Peyer's patch (tissue), 4 donors: ENCODE results near the gene PLK2. TPM values are rescaled to one million over a fixed set of nuclear protein-coding genes. Genes with fewer than 3 reads are reported as not detected.

Experiments used
- DNase-seq, 3 donors: peaks; one replicate each; pipeline ENCODE4 v3.0.0-alpha.2; 2017 to 2019
- H3K27ac ChIP-seq, 4 donors: fragments of 200-600 bp; sonication (generic); one replicate each; pipeline ENCODE4 v1.5.1; 2016 to 2019
- H3K27me3 ChIP-seq, 2 donors: fragments of 200-600 bp; sonication (generic); one replicate each; pipeline ENCODE4 v1.5.1; 2019
- H3K36me3 ChIP-seq, 3 donors: fragments of 200-600 bp; sonication (generic); one replicate each; pipeline ENCODE4 v1.5.1; 2016 to 2019
- H3K4me1 ChIP-seq, 4 donors: fragments of 200-600 bp; sonication (generic); one replicate each; pipeline ENCODE4 v1.5.1; 2016 to 2019
- H3K4me3 ChIP-seq, 4 donors: fragments of 200-600 bp; sonication (generic); 1 replicate in 3 of 4; 2 replicates in 1 of 4; pipeline ENCODE4 v1.5.1; 2016 to 2019; ENCODE audit warnings: mild to moderate bottlenecking in 1 of 4
- H3K9me3 ChIP-seq, 4 donors: fragments of 200-600 bp; sonication (generic); one replicate each; pipeline ENCODE4 v1.5.1; 2016 to 2019; ENCODE audit warnings: mild to moderate bottlenecking in 1 of 4
- CTCF ChIP-seq, 6 experiments: fragments of 450-650 bp in 4 of 6; fragments of 200-600 bp in 2 of 6; sonication (generic) in 1 of 6; IDR thresholded peaks; one replicate each; pipeline ENCODE4 v1.5.1; 2017 to 2019; ENCODE audit warnings: antibody characterized with exemption in 6 of 6, mild to moderate bottlenecking in 3 of 6, moderate library complexity in 1 of 6
- POLR2A ChIP-seq, 2 donors: fragments of 450-650 bp; IDR thresholded peaks; one replicate each; pipeline ENCODE4 v1.5.1; 2017; ENCODE audit warnings: antibody characterized with exemption in 2 of 2, mild to moderate bottlenecking in 2 of 2, moderate library complexity in 2 of 2
- total RNA-seq, 4 donors: library from RNA; depleted of rRNA; stranded (reverse); fragments of >200 nt; gene quantifications; one replicate each; pipeline ENCODE4 v1.1.0, GENCODE V29; 2016

The PLK2 gene
- total RNA-seq, 4 donors from 2014 or later: 31.6 to 61.1 (median 43.6) TPM

GRCh38 chr5:58496488-58496887, 36.6 kb upstream of the PLK2 start:
- peak in 1 of 6 experiments; percentile 18 for TF ChIP-seq CTCF (IDR thresholded peaks at IDR 0.05)
- no peak for TF ChIP-seq POLR2A (IDR thresholded peaks at IDR 0.05)
- Histone ChIP-seq H3K27me3 (no peaks in the 10 kb centered on the region), H3K4me3 (no peak overlapping the region), H3K27ac (no peak overlapping the region), H3K4me1 (no peaks in the 10 kb centered on the region), H3K36me3 (no peaks in the 10 kb centered on the region), H3K9me3 (no peaks in the 10 kb centered on the region)
- DNase-seq: no peak

GRCh38 chr5:58493141-58493540, 33.3 kb upstream of the PLK2 start:
- no peak for DNase-seq
- no peaks in the 10 kb centered on the region for H3K36me3 ChIP-seq
- TF ChIP-seq POLR2A (IDR thresholded peaks at IDR 0.05) (no peak), CTCF (IDR thresholded peaks at IDR 0.05) (no peak)
- no peaks in the 10 kb centered on the region for H3K9me3 ChIP-seq
- peak overlapping the region in 1 of 4 donors; percentile 67 for H3K27ac ChIP-seq
- no peaks in the 10 kb centered on the region for H3K27me3 ChIP-seq
- H3K4me3 ChIP-seq: no peak overlapping the region
- H3K4me1 ChIP-seq: peaks cover 0 to 3% (median 0%) of the 10 kb centered on the region in 4 donors

GRCh38 chr5:58491216-58491892, 31.5 kb upstream of the PLK2 start, which contains the start of gene GAPT:
Gene GAPT, plus strand, starts transcription at chr5:58491435. Its CDS starts 3,102 bp downstream, at chr5:58494537.
- H3K27me3 ChIP-seq: no peaks in the 10 kb centered on the region
- no peaks in the 10 kb centered on the region for H3K36me3 ChIP-seq
- H3K27ac ChIP-seq: peak within 1 kb of the TSS in 2 of 4 donors; percentile 40 to 67
- no peak for TF ChIP-seq POLR2A (IDR thresholded peaks at IDR 0.05)
- TF ChIP-seq CTCF (IDR thresholded peaks at IDR 0.05): no peak
- no peaks in the 10 kb centered on the region for H3K9me3 ChIP-seq
- peak within 1 kb of the TSS in 2 of 4 donors; percentile 3 to 22 for H3K4me3 ChIP-seq
- peaks cover 0 to 3% (median 0%) of the 10 kb centered on the region in 4 donors for H3K4me1 ChIP-seq
- no peak for DNase-seq

- H3K27me3 ChIP-seq: no peaks in the 10 kb centered on the region
- TF ChIP-seq POLR2A (IDR thresholded peaks at IDR 0.05): no peak
- no peak for TF ChIP-seq CTCF (IDR thresholded peaks at IDR 0.05)
- no peaks in the 10 kb centered on the region for H3K9me3 ChIP-seq
- peaks cover 0 to 3% (median 0%) of the 10 kb centered on the region in 4 donors for H3K4me1 ChIP-seq
- peak in 2 of 3 donors; percentile 54 to 63 for DNase-seq
- H3K4me3 ChIP-seq: no peak overlapping the region
- H3K36me3 ChIP-seq: no peaks in the 10 kb centered on the region
- peak overlapping the region in 1 of 4 donors; percentile 67 for H3K27ac ChIP-seq
These were observed 30.6 kb upstream of the PLK2 start for GRCh38 chr5:58490402-58491050.

- no peaks in the 10 kb centered on the region for H3K36me3 ChIP-seq
- H3K27me3 ChIP-seq: no peaks in the 10 kb centered on the region
- peaks cover 0 to 3% (median 0%) of the 10 kb centered on the region in 4 donors for H3K4me1 ChIP-seq
- H3K9me3 ChIP-seq: no peaks in the 10 kb centered on the region
- TF ChIP-seq POLR2A (IDR thresholded peaks at IDR 0.05): no peak
- no peak for TF ChIP-seq CTCF (IDR thresholded peaks at IDR 0.05)
- H3K4me3 ChIP-seq: no peak overlapping the region
- DNase-seq: no peak
- H3K27ac ChIP-seq: no peak overlapping the region
These were observed 26.4 kb upstream of the PLK2 start for GRCh38 chr5:58486290-58486689.
